Tibial artery (tissue), 4 donors: ENCODE results near the gene RNF43.

Experiments used
- DNase-seq, 2 donors: peaks; one replicate each; pipeline ENCODE4 v3.0.0-alpha.2; 2019
- H3K27ac ChIP-seq, 2 donors: fragments of 200-600 bp; sonication (generic) in 1 of 2; 1 replicate in 1 of 2; 2 replicates in 1 of 2; pipeline ENCODE4 v1.5.1; 2018 to 2019; ENCODE audit warnings: mild to moderate bottlenecking in 1 of 2
- H3K27me3 ChIP-seq, 2 donors: fragments of 200-600 bp; sonication (generic) in 1 of 2; one replicate each; pipeline versions ENCODE4 v1.5.1 to v1.6.0; 2016 to 2019
- H3K36me3 ChIP-seq, 3 donors: fragments of 200-600 bp; sonication (generic) in 2 of 3; one replicate each; pipeline ENCODE4 v1.5.1; 2016 to 2019; ENCODE audit warnings: mild to moderate bottlenecking in 2 of 3
- H3K4me1 ChIP-seq, 4 donors: fragments of 200-600 bp; sonication (generic) in 2 of 4; 1 replicate in 3 of 4; 2 replicates in 1 of 4; pipeline ENCODE4 v1.5.1; 2016 to 2019
- H3K4me3 ChIP-seq, 2 donors: fragments of 200-600 bp; sonication (generic) in 1 of 2; 1 replicate in 1 of 2; 2 replicates in 1 of 2; pipeline ENCODE4 v1.5.1; 2018 to 2019; ENCODE audit warnings: mild to moderate bottlenecking in 2 of 2
- H3K9me3 ChIP-seq, 3 donors: fragments of 200-600 bp; sonication (generic) in 1 of 3; one replicate each; pipeline ENCODE4 v1.5.1; 2016 to 2019
- intact Hi-C: fragments of 100-400 bp; cut with DNase I; formaldehyde crosslinking; loops from one replicate; pipeline ENCODE4 v1.15.0; 2023; ENCODE audit warnings: low total_unique reads
- TF ChIP-seq, protein P1 (sequence below), 2 experiments: fragments of 200-600 bp in 1 of 2; fragments of 450-650 bp in 1 of 2; IDR thresholded peaks; one replicate each; pipeline ENCODE4 v1.5.1; 2017 to 2019; ENCODE audit warnings: antibody characterized with exemption in 2 of 2, mild to moderate bottlenecking in 1 of 2, moderate library complexity in 1 of 2

RNF43 gene

DNA sequence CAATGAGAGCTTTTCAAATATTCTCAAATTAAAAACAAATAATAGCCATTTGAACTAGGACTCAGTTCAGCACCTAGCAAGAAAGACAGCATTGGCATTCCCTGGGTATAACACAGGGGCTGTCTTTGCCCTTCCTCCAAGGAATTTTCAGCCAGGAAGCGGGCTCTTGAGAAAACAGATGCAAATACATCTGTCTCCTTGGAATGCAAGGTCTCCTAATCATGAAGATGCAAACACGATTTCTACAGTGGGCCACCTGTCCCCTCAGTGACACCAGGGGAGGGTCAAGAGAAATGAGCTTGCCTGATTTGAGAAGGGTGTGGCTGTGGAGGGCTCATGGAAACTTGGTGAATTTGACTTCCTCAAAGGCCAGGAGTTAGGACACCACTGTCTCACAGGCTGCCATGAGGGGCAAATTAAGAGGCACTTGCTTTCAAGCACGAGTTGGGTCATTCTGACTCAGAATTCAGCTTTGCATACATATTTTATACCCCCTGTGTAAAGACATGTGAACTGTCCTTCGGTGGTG is 40.8 kb downstream of the RNF43 start:
- TF ChIP-seq, protein P1, sequence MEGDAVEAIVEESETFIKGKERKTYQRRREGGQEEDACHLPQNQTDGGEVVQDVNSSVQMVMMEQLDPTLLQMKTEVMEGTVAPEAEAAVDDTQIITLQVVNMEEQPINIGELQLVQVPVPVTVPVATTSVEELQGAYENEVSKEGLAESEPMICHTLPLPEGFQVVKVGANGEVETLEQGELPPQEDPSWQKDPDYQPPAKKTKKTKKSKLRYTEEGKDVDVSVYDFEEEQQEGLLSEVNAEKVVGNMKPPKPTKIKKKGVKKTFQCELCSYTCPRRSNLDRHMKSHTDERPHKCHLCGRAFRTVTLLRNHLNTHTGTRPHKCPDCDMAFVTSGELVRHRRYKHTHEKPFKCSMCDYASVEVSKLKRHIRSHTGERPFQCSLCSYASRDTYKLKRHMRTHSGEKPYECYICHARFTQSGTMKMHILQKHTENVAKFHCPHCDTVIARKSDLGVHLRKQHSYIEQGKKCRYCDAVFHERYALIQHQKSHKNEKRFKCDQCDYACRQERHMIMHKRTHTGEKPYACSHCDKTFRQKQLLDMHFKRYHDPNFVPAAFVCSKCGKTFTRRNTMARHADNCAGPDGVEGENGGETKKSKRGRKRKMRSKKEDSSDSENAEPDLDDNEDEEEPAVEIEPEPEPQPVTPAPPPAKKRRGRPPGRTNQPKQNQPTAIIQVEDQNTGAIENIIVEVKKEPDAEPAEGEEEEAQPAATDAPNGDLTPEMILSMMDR (IDR thresholded peaks at IDR 0.05) = no peak
- no peak overlapping the region for H3K4me3 ChIP-seq
- H3K27me3 ChIP-seq = no peaks in the 10 kb centered on the region
- H3K27ac ChIP-seq = no peak overlapping the region
- no peaks in the 10 kb centered on the region for H3K36me3 ChIP-seq
- no peaks in the 10 kb centered on the region for H3K9me3 ChIP-seq
- intact Hi-C loops = no loop called here
- no peak for DNase-seq
- no peaks in the 10 kb centered on the region for H3K4me1 ChIP-seq

DNA sequence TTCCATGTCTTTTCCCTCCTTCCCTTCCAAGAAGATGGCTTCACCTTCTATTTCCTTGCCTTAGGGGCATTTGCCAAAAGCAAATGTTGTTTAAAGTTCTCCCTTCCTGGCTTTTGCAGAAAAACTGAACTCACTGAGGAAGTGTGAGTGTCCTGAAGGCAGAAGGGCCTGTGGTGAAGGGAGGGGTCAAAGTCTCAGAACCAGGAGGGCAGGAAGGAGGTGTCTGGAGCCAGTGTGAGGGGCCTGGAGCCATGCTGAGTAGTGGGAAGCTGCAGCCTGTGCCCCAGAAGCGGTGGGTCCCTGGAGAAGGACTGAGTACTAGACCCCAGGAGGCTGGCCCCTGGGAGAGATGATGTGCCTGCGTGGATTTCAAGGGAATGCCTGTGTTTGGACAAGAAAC is 41.5 kb downstream of the RNF43 start:
- Histone ChIP-seq H3K9me3 (no peaks in the 10 kb centered on the region), H3K4me1 (no peaks in the 10 kb centered on the region), H3K36me3 (no peaks in the 10 kb centered on the region), H3K4me3 (no peak overlapping the region), H3K27me3 (no peaks in the 10 kb centered on the region), H3K27ac (no peak overlapping the region)
- intact Hi-C loops = no loop called here
- DNase-seq = no peak
- TF ChIP-seq, protein P1 (IDR thresholded peaks at IDR 0.05) = no peak

DNA sequence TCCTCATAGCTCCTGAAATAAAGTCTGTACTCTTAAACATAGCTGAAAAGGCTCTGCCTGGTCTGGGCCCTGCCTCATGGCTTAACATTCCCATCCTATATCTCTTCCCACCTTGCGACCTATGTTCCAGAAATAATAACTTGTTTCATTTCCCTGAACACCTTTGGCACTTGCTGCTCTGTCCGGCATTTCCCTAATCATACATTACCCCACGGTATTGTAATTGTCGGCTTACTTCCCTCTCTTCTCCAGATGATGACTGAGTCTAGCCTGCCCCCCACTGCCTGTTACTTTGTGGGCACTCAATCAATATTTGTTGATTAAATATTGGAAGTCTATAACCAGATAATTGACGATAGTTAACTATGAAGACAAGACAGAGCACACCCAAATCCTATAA is 42.1 kb downstream of the RNF43 start:
- no peak overlapping the region for H3K27ac ChIP-seq
- no peaks in the 10 kb centered on the region for H3K36me3 ChIP-seq
- no peak for DNase-seq
- TF ChIP-seq, protein P1 (IDR thresholded peaks at IDR 0.05) = no peak
- intact Hi-C loops = no loop called here
- no peaks in the 10 kb centered on the region for H3K27me3 ChIP-seq
- H3K9me3 ChIP-seq = no peaks in the 10 kb centered on the region
- H3K4me1 ChIP-seq = no peaks in the 10 kb centered on the region
- H3K4me3 ChIP-seq = no peak overlapping the region

DNA sequence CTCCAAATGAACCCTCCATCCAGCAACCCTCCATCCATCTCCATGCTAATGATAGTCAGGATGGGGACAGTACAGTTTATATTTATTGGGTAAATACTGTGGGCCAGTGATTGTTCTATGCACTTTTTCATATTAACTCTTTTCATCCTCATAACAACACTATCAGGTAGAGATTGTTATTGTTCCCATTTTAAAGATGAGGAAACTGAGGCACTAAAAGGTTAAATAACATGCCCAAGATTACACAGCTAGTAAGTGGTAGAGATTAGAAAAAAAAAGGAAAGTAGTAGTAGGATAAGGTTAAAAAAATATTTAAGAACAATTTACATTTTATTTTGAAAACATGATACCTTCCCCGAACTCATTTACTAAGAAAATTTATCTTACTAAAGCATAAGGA is 43.4 kb downstream of the RNF43 start:
- Histone ChIP-seq H3K36me3 (no peaks in the 10 kb centered on the region), H3K27me3 (no peaks in the 10 kb centered on the region), H3K4me3 (no peak overlapping the region), H3K4me1 (no peaks in the 10 kb centered on the region), H3K27ac (no peak overlapping the region), H3K9me3 (no peaks in the 10 kb centered on the region)
- intact Hi-C loops = no loop called here
- TF ChIP-seq, protein P1 (IDR thresholded peaks at IDR 0.05) = no peak
- DNase-seq = no peak

DNA sequence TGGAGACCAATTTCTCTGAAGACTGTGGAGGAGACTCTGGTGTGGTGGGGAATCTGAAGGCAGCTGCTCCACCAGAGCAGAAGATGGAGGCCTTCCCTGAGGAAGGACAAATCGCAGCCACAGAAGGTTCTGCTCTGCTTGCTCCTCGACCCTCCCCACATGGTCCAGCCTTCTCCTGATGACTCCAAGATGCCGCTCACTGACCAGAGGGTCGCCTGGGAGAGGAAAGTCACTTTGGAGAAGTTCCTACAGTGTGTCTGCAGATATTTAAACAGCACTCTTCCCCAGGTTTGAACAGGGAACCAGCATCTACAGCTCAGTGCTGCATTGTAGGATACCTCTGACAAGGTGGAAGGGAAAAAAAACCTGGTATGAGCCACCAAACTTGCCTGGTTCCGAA is 44.3 kb downstream of the RNF43 start:
- no peak for DNase-seq
- Histone ChIP-seq H3K4me3 (no peak overlapping the region), H3K27me3 (no peaks in the 10 kb centered on the region), H3K36me3 (no peaks in the 10 kb centered on the region), H3K9me3 (no peaks in the 10 kb centered on the region), H3K4me1 (no peaks in the 10 kb centered on the region), H3K27ac (no peak overlapping the region)
- intact Hi-C loops = no loop called here
- TF ChIP-seq, protein P1 (IDR thresholded peaks at IDR 0.05) = no peak
